HepG2 (cell line): ENCODE data around the gene RGS19. TPM values are rescaled to one million over a fixed set of nuclear protein-coding genes. Genes with fewer than 3 reads are reported as not detected.

Experiments
- FOXO4 ChIP-seq: sonication (generic); formaldehyde crosslinking; conservative IDR thresholded peaks from 2 replicates; pipeline ENCODE4 v1.8.1; 2023; ENCODE audit warnings: missing genetic modification reagents
- NR2F1 ChIP-seq, 2 experiments: fragments of 450-650 bp in 1 of 2; formaldehyde crosslinking in 1 of 2; IDR thresholded peaks; 2 replicates each; pipeline versions ENCODE4 v1.5.0 to v1.6.1; 2016 to 2020; ENCODE audit warnings: mild to moderate bottlenecking in 1 of 2, missing compliant biosample characterization in 1 of 2, missing genetic modification reagents in 1 of 2, moderate library complexity in 1 of 2
- RARG ChIP-seq: sonication (generic); formaldehyde crosslinking; IDR thresholded peaks from 2 replicates; pipeline ENCODE4 v1.4.0; 2020; ENCODE audit warnings: low read depth, mild to moderate bottlenecking, missing genetic modification reagents
- XBP1 ChIP-seq: sonication (generic); formaldehyde crosslinking; IDR thresholded peaks from 2 replicates; pipeline ENCODE4 v1.5.0; 2020; ENCODE audit warnings: missing genetic modification reagents
- ZNF180 ChIP-seq: sonication (generic); formaldehyde crosslinking; IDR thresholded peaks from 2 replicates; pipeline ENCODE4 v1.4.0; 2020; ENCODE audit warnings: low read depth, missing genetic modification reagents, borderline replicate concordance
- ZNF704 ChIP-seq: sonication (generic); formaldehyde crosslinking; IDR thresholded peaks from 2 replicates; pipeline ENCODE4 v1.8.1; 2023; ENCODE audit warnings: mild to moderate bottlenecking, inconsistent platforms, moderate library complexity, missing genetic modification reagents, borderline replicate concordance
- ZSCAN9 ChIP-seq: IDR thresholded peaks from 2 replicates; pipeline ENCODE4 v1.6.1; 2016; ENCODE audit warnings: borderline replicate concordance
- polyA plus RNA-seq, 8 experiments: library from polyadenylated mRNA; depleted of rRNA in 3 of 8; stranded (reverse) in 7 of 8; unstranded in 1 of 8; fragments of >200 nt; fragmentation: Illumina TruSeq in 4 of 8; extraction: Trizol in 4 of 8; gene quantifications; 2 replicates each; pipeline versions ENCODE4 v1.2.1 to v1.2.3, GENCODE V29; 2011 to 2016; ENCODE audit warnings: low read depth in 4 of 8, missing spikeins in 1 of 8, mixed read lengths in 1 of 8; ENCODE audit not compliant: insufficient read depth in 1 of 8
- total RNA-seq, 5 experiments: library from RNA; depleted of rRNA; stranded (reverse); fragments of >200 nt; fragmentation: Illumina TruSeq; extraction: Trizol; gene quantifications; 2 replicates each; pipeline ENCODE4 v1.2.3, GENCODE V29; 2016; ENCODE audit warnings: low read depth in 1 of 5

Gene RGS19
- total and polyA plus RNA-seq, 2 of the 13 experiments (the other 11 are each of a cell fraction or from before 2014, with no cell fraction given) = 10.7 to 11.9 TPM

GRCh38 chr20:64039293-64040160, 39.8 kb downstream of the RGS19 start (continued):
- TF ChIP-seq FOXO4 (0 out of 2 replicates have a peak, but pooled peaks have one; percentile 19), ZNF180 (CRISPR knock-in tag) (no peak), XBP1 (CRISPR knock-in tag) (no peak), ZNF704 (CRISPR knock-in tag) (no peak), RARG (CRISPR knock-in tag) (no peak), ZSCAN9 (CRISPR knock-in tag) (no peak), NR2F1 (CRISPR knock-in tag; IDR thresholded peaks at IDR 0.05) (0 out of 4 replicates have a peak, but pooled peaks of 1 of the 2 experiments have one; percentile 19)
